Hepatocyte (in vitro differentiated cells): Measurements from ENCODE around the gene SHF. TPM values are rescaled to one million over a fixed set of nuclear protein-coding genes. Genes with fewer than 3 reads are reported as not detected.

Source experiments
- DNase-seq: peaks from one replicate; pipeline ENCODE4 v3.0.0-alpha.2; 2016; ENCODE audit warnings: low spot score
- H2AFZ ChIP-seq: fragments of 200-600 bp; sonication (generic); 2 replicates; pipeline ENCODE4 v1.6.0; 2016; ENCODE audit warnings: antibody characterized with exemption, mild to moderate bottlenecking
- H3K27ac ChIP-seq: fragments of 200-600 bp; sonication (generic); 2 replicates; pipeline ENCODE4 v1.5.1; 2016; ENCODE audit warnings: mild to moderate bottlenecking
- H3K27me3 ChIP-seq: fragments of 200-600 bp; sonication (generic); 2 replicates; pipeline ENCODE4 v1.6.1; 2016
- H3K36me3 ChIP-seq: fragments of 200-600 bp; sonication (generic); replicated peaks from 2 replicates; pipeline ENCODE4 v1.5.1; 2016; ENCODE audit warnings: low read depth; ENCODE audit not compliant: insufficient read depth
- H3K4me1 ChIP-seq: fragments of 200-600 bp; sonication (generic); 2 replicates; pipeline ENCODE4 v1.5.1; 2016; ENCODE audit warnings: mild to moderate bottlenecking, moderate library complexity; ENCODE audit not compliant: insufficient read depth
- H3K4me2 ChIP-seq: fragments of 200-600 bp; sonication (generic); 2 replicates; pipeline ENCODE4 v1.6.0; 2016
- H3K4me3 ChIP-seq: fragments of 200-600 bp; sonication (generic); 2 replicates; pipeline ENCODE4 v1.5.1; 2016; ENCODE audit warnings: mild to moderate bottlenecking
- H3K79me2 ChIP-seq: fragments of 200-600 bp; sonication (generic); 2 replicates; pipeline ENCODE4 v1.6.0; 2017; ENCODE audit warnings: mild to moderate bottlenecking
- H3K9me2 ChIP-seq: fragments of 200-600 bp; sonication (generic); replicated peaks from 2 replicates; pipeline ENCODE4 v1.6.0; 2017; ENCODE audit warnings: mild to moderate bottlenecking; ENCODE audit not compliant: insufficient read depth
- H3K9me3 ChIP-seq: fragments of 200-600 bp; sonication (generic); 2 replicates; pipeline ENCODE4 v1.5.1; 2016; ENCODE audit warnings: low read depth, mild to moderate bottlenecking
- H4K20me1 ChIP-seq: fragments of 200-600 bp; sonication (generic); 2 replicates; pipeline ENCODE4 v1.6.0; 2016; ENCODE audit warnings: mild to moderate bottlenecking; ENCODE audit not compliant: insufficient read depth, poor library complexity, severe bottlenecking
- EZH2 ChIP-seq: fragments of 200-600 bp; sonication (generic); IDR thresholded peaks from 2 replicates; pipeline ENCODE4 v1.6.1; 2016; ENCODE audit warnings: antibody characterized with exemption, mild to moderate bottlenecking, borderline replicate concordance
- EZH2phosphoT487 ChIP-seq: fragments of 200-600 bp; sonication (generic); IDR thresholded peaks from one replicate; pipeline ENCODE4 v1.6.1; 2018; ENCODE audit warnings: antibody characterized with exemption, mild to moderate bottlenecking, low read depth, moderate library complexity; ENCODE audit not compliant: unreplicated experiment, severe bottlenecking
- WGBS: methylation state at CpG from one replicate; pipeline ENCODE4 v1.1.6; 2016; ENCODE audit warnings: low lambda C conversion rate; ENCODE audit errors: missing lambda C conversion rate; 5-methylcytosine and 5-hydroxymethylcytosine counted together
- polyA plus RNA-seq: library from polyadenylated mRNA; unstranded; fragments of >200 nt; fragmentation: Nextera tagmentation; extraction: Ambion mirVana; gene quantifications from 2 replicates; pipeline ENCODE4 v1.2.1, GENCODE V29; 2016
- total RNA-seq: library from RNA; depleted of rRNA; stranded (reverse); fragments of >200 nt; gene quantifications from 2 replicates; pipeline ENCODE4 v1.2.3, GENCODE V29; 2014
- TF ChIP-seq, protein P1 (sequence below): fragments of 200-600 bp; sonication (generic); IDR thresholded peaks from 2 replicates; pipeline ENCODE4 v1.5.1; 2016; ENCODE audit warnings: antibody characterized with exemption, mild to moderate bottlenecking; ENCODE audit not compliant: poor library complexity

The SHF gene
- total and polyA plus RNA-seq, 2 experiments from 2014 or later = 13.3 to 15.0 TPM

DNA sequence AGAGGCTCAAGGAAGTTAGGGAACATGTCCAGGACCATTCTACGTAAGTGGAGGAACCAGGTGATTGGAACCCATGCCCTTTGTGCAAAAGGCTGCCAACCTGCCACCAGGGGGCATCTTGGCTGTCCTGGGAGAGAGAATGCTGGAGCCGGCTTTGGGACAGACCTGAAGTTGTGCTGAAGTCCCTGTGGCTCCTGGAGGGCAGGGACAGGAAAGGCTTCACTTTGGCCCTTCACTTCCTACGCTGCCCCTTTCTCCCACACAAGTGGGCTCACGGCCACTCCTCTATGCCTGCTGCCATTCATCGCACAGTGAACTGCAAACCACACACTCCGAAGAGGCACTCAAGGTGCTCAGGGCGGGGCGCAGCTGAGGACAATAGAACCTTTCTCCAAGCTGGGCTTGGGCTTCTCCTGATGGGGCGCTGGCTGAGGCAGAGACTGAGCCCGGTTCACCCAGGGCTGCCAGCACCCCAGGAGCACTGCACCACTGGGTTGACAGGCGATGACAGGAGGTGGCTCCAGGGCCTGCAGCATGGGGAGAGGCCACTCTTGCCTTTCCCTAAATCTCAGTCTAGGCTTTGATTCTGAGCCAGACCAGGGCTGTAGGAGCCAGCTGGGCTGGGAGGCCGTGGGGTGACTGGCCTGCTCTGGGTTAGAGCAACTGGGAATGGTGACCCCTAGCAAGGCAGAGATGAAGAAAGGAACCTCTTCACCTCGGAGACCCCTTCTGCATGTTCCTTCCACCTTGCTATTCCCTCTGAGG, 8.4 kb downstream of the SHF start:
- Histone ChIP-seq H4K20me1 (no peaks in the 10 kb centered on the region), H2AFZ (no peak overlapping the region), H3K27ac (no peak overlapping the region)

GRCh38 chr15:45177285-45177684, 10.5 kb downstream of the SHF start:
- Histone ChIP-seq H3K4me1 (no peaks in the 10 kb centered on the region), H3K9me2 (no peaks in the 10 kb centered on the region), H3K4me3 (no peak overlapping the region), H2AFZ (no peak overlapping the region), H3K79me2 (peaks cover 12% of the 10 kb centered on the region), H3K4me2 (no peak overlapping the region), H3K27ac (no peak overlapping the region), H3K27me3 (no peaks in the 10 kb centered on the region), H3K9me3 (no peaks in the 10 kb centered on the region), H3K36me3 (no peaks in the 10 kb centered on the region), H4K20me1 (no peaks in the 10 kb centered on the region)
- DNase-seq = no peak
- 91% methylated on average over 3 of the region's 3 CpGs for WGBS
- TF ChIP-seq EZH2 = no peak

More for the DNA sequence above, 8.4 kb downstream of the SHF start:
- no peak for TF ChIP-seq EZH2
- TF ChIP-seq, protein P1, sequence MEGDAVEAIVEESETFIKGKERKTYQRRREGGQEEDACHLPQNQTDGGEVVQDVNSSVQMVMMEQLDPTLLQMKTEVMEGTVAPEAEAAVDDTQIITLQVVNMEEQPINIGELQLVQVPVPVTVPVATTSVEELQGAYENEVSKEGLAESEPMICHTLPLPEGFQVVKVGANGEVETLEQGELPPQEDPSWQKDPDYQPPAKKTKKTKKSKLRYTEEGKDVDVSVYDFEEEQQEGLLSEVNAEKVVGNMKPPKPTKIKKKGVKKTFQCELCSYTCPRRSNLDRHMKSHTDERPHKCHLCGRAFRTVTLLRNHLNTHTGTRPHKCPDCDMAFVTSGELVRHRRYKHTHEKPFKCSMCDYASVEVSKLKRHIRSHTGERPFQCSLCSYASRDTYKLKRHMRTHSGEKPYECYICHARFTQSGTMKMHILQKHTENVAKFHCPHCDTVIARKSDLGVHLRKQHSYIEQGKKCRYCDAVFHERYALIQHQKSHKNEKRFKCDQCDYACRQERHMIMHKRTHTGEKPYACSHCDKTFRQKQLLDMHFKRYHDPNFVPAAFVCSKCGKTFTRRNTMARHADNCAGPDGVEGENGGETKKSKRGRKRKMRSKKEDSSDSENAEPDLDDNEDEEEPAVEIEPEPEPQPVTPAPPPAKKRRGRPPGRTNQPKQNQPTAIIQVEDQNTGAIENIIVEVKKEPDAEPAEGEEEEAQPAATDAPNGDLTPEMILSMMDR = peak; percentile 33
- H3K4me3 ChIP-seq = no peak overlapping the region
- no peaks in the 10 kb centered on the region for H3K9me3 ChIP-seq
- peaks cover 29% of the 10 kb centered on the region for H3K79me2 ChIP-seq
- no peak for DNase-seq
- no peak overlapping the region for H3K4me2 ChIP-seq
- no peaks in the 10 kb centered on the region for H3K9me2 ChIP-seq
- no peaks in the 10 kb centered on the region for H3K4me1 ChIP-seq
- 89% methylated on average over 13 of the region's 13 CpGs for WGBS
- H3K27me3 ChIP-seq = no peaks in the 10 kb centered on the region
- no peaks in the 10 kb centered on the region for H3K36me3 ChIP-seq

GRCh38 chr15:45174577-45174976, 13.2 kb downstream of the SHF start:
- no peak overlapping the region for H3K4me3 ChIP-seq
- no peaks in the 10 kb centered on the region for H3K9me2 ChIP-seq
- WGBS = 93% methylated on average over 2 of the region's 2 CpGs
- H3K4me2 ChIP-seq = no peak overlapping the region
- no peaks in the 10 kb centered on the region for H3K9me3 ChIP-seq
- H3K4me1 ChIP-seq = no peaks in the 10 kb centered on the region
- DNase-seq = no peak
- peaks cover 2% of the 10 kb centered on the region for H3K79me2 ChIP-seq
- H3K27me3 ChIP-seq = no peaks in the 10 kb centered on the region
- no peak overlapping the region for H2AFZ ChIP-seq
- no peak overlapping the region for H3K27ac ChIP-seq
- TF ChIP-seq EZH2phosphoT487 = no peak
- TF ChIP-seq EZH2 = no peak
- TF ChIP-seq, protein P1 = no peak
- H4K20me1 ChIP-seq = no peaks in the 10 kb centered on the region
- H3K36me3 ChIP-seq = no peaks in the 10 kb centered on the region

GRCh38 chr15:45174069-45174468, 13.7 kb downstream of the SHF start:
- no peak overlapping the region for H3K27ac ChIP-seq
- TF ChIP-seq EZH2 = no peak
- TF ChIP-seq, protein P1 = no peak
- TF ChIP-seq EZH2phosphoT487 = no peak
- WGBS = 89% methylated on average over 6 of the region's 6 CpGs

More at GRCh38 chr15:45174069-45174468, 13.7 kb downstream of the SHF start:
- Histone ChIP-seq H3K4me3 (no peak overlapping the region), H3K4me1 (no peaks in the 10 kb centered on the region), H2AFZ (no peak overlapping the region), H3K27me3 (no peaks in the 10 kb centered on the region), H3K9me2 (no peaks in the 10 kb centered on the region), H4K20me1 (no peaks in the 10 kb centered on the region), H3K9me3 (no peaks in the 10 kb centered on the region), H3K36me3 (no peaks in the 10 kb centered on the region), H3K79me2 (no peaks in the 10 kb centered on the region), H3K4me2 (no peak overlapping the region)
- no peak for DNase-seq
